Keratinocyte (primary cell): Measurements from ENCODE around the gene CTSZ. TPM values are rescaled to one million over a fixed set of nuclear protein-coding genes. Genes with fewer than 3 reads are reported as not detected.

Source experiments
- DNase-seq: peaks from one replicate; pipeline ENCODE4 v3.0.0-alpha.2; 2011; ENCODE audit warnings: low read depth, missing footprints, low spot score
- FAIRE-seq: peaks from 2 replicates; lab custom pipeline; 2011; peaks lifted over from hg19 to GRCh38; lab: Jason Lieb, UNC
- H2AFZ ChIP-seq: 2 replicates; pipeline ENCODE4 v1.6.0; 2012; ENCODE audit warnings: low read length, control low read depth, inconsistent platforms; ENCODE audit not compliant: control insufficient read depth
- H3K27ac ChIP-seq: 2 replicates; pipeline ENCODE4 v1.5.1; 2011; ENCODE audit warnings: low read length; ENCODE audit not compliant: control insufficient read depth, insufficient read depth
- H3K27me3 ChIP-seq: 3 replicates; pipeline ENCODE4 v1.6.0; 2011; ENCODE audit warnings: low read length; ENCODE audit not compliant: control insufficient read depth, insufficient read depth; ENCODE audit errors: extremely low read depth
- H3K36me3 ChIP-seq, 2 experiments: 2 replicates in 1 of 2; 3 replicates in 1 of 2; pipeline ENCODE4 v1.5.1; 2011; ENCODE audit warnings: low read length in 2 of 2, mild to moderate bottlenecking in 1 of 2; ENCODE audit not compliant: control insufficient read depth in 2 of 2, insufficient read depth in 2 of 2; ENCODE audit errors: extremely low read depth in 1 of 2
- H3K4me1 ChIP-seq: 3 replicates; pipeline ENCODE4 v1.5.1; 2011; ENCODE audit warnings: low read length; ENCODE audit not compliant: control insufficient read depth, insufficient read depth; ENCODE audit errors: extremely low read depth
- H3K4me2 ChIP-seq: 3 replicates; pipeline ENCODE4 v1.6.0; 2011; ENCODE audit warnings: low read depth, low read length; ENCODE audit not compliant: control insufficient read depth, insufficient read depth; ENCODE audit errors: extremely low read depth
- H3K4me3 ChIP-seq, 3 experiments: fragments of 200-600 bp in 1 of 3; sonication (generic) in 1 of 3; 2 replicates in 2 of 3; 3 replicates in 1 of 3; pipeline ENCODE4 v1.5.1; 2011 to 2016; ENCODE audit warnings: low read length in 3 of 3, mild to moderate bottlenecking in 3 of 3, control low read depth in 2 of 3, inconsistent platforms in 1 of 3, low read depth in 1 of 3, mixed read lengths in 1 of 3, mixed run types in 1 of 3, moderate library complexity in 1 of 3; ENCODE audit not compliant: control insufficient read depth in 2 of 3, insufficient read depth in 2 of 3; ENCODE audit errors: extremely low read depth in 1 of 3
- H3K79me2 ChIP-seq: 2 replicates; pipeline ENCODE4 v1.6.0; 2012; ENCODE audit warnings: low read length; ENCODE audit not compliant: control insufficient read depth, insufficient read depth
- H3K9ac ChIP-seq: 3 replicates; pipeline ENCODE4 v1.6.0; 2011; ENCODE audit warnings: low read length; ENCODE audit not compliant: control insufficient read depth, insufficient read depth; ENCODE audit errors: extremely low read depth
- H3K9me1 ChIP-seq: 3 replicates; pipeline ENCODE4 v1.6.0; 2011; ENCODE audit warnings: low read length; ENCODE audit not compliant: control insufficient read depth, insufficient read depth; ENCODE audit errors: extremely low read depth
- H3K9me3 ChIP-seq: 2 replicates; pipeline ENCODE4 v1.5.1; 2012; ENCODE audit warnings: low read depth, low read length; ENCODE audit not compliant: control insufficient read depth
- H4K20me1 ChIP-seq: 3 replicates; pipeline ENCODE4 v1.6.0; 2011; ENCODE audit warnings: low read length; ENCODE audit not compliant: control insufficient read depth, insufficient read depth; ENCODE audit errors: extremely low read depth
- CTCF ChIP-seq, 3 experiments: IDR thresholded peaks in 1 of 3; conservative IDR thresholded peaks in 1 of 3; optimal IDR thresholded peaks in 1 of 3; 2 replicates in 2 of 3; 3 replicates in 1 of 3; pipeline versions ENCODE3 to v1.5.1; 2011; ENCODE audit warnings: low read length in 3 of 3, mild to moderate bottlenecking in 3 of 3, moderate library complexity in 2 of 3, control low read depth in 1 of 3, inconsistent platforms in 1 of 3; ENCODE audit not compliant: insufficient read depth in 2 of 3; ENCODE audit errors: extremely low read depth in 1 of 3
- EZH2 ChIP-seq: IDR thresholded peaks from one replicate; pipeline ENCODE4 v1.6.1; 2012; ENCODE audit warnings: inconsistent platforms, mild to moderate bottlenecking, low read length, moderate library complexity
- dilution Hi-C: fragments of 300-500 bp; cut with MboI; formaldehyde crosslinking; loops from one replicate; pipeline ENCODE4 v1.7.0; 2020; ENCODE audit warnings: low sequenced_read_pairs; ENCODE audit not compliant: extremely low pct_ligation_motif_present
- polyA plus RNA-seq, 5 experiments: library from polyadenylated mRNA; depleted of rRNA in 3 of 5; stranded (reverse) in 3 of 5; stranded (forward) in 1 of 5; unstranded in 1 of 5; fragments of >200 nt; gene quantifications; 1 replicate in 1 of 5; 2 replicates in 3 of 5; 3 replicates in 1 of 5; pipeline versions ENCODE4 v1.2.1 to v1.2.3, GENCODE V29; 2011 to 2012; ENCODE audit warnings: missing spikeins in 2 of 5, low read depth in 1 of 5, low replicate concordance in 1 of 5

CTSZ gene
- polyA plus RNA-seq, 1 donor (not counting 4 experiments of a cell fraction or from before 2014, with no cell fraction given): 138 TPM

GRCh38 chr20:58998656-58999055 is 8.4 kb downstream of the CTSZ start:
- dilution Hi-C loops: no loop called here
- DNase-seq: no peak
- no peak overlapping the region for H3K9ac ChIP-seq
- no peaks in the 10 kb centered on the region for H3K9me3 ChIP-seq
- H3K9me1 ChIP-seq: no peaks in the 10 kb centered on the region
- no peaks in the 10 kb centered on the region for H4K20me1 ChIP-seq
- no peak for FAIRE-seq
- H3K27me3 ChIP-seq: no peaks in the 10 kb centered on the region
- TF ChIP-seq CTCF (optimal IDR thresholded peaks at IDR 0.05 in 1 of 3, IDR thresholded peaks at IDR 0.05 in 1 of 3, conservative IDR thresholded peaks at IDR 0.05 in 1 of 3; ENCODE audit: extremely low read depth in 1 of 3, insufficient read depth in 2 of 3, low read length in 3 of 3): no peak
- TF ChIP-seq EZH2: no peak
- H3K4me2 ChIP-seq: no peak overlapping the region
- H3K36me3 ChIP-seq: peaks cover 29 to 37% of the 10 kb centered on the region in 2 experiments
- H3K4me1 ChIP-seq: no peaks in the 10 kb centered on the region
- H3K27ac ChIP-seq: no peak overlapping the region
- H3K4me3 ChIP-seq: no peak overlapping the region
- H3K79me2 ChIP-seq: peaks cover 3% of the 10 kb centered on the region
- no peak overlapping the region for H2AFZ ChIP-seq

- Histone ChIP-seq H3K4me2 (no peak overlapping the region), H3K9me1 (no peaks in the 10 kb centered on the region), H3K4me3 (no peak overlapping the region), H3K9me3 (no peaks in the 10 kb centered on the region), H3K36me3 (peaks cover 35 to 40% of the 10 kb centered on the region in 2 experiments), H2AFZ (no peak overlapping the region), H4K20me1 (no peaks in the 10 kb centered on the region), H3K27me3 (no peaks in the 10 kb centered on the region), H3K79me2 (no peaks in the 10 kb centered on the region), H3K9ac (no peak overlapping the region), H3K4me1 (no peaks in the 10 kb centered on the region), H3K27ac (no peak overlapping the region)
- dilution Hi-C loops: no loop called here
- FAIRE-seq: no peak
- TF ChIP-seq EZH2: no peak
- no peak for TF ChIP-seq CTCF (optimal IDR thresholded peaks at IDR 0.05 in 1 of 3, IDR thresholded peaks at IDR 0.05 in 1 of 3, conservative IDR thresholded peaks at IDR 0.05 in 1 of 3; ENCODE audit: extremely low read depth in 1 of 3, insufficient read depth in 2 of 3, low read length in 3 of 3)
- DNase-seq: no peak
Measured at GRCh38 chr20:58997141-58997770, 9.8 kb downstream of the CTSZ start.
